A549 (cell line): Measurements from ENCODE around the gene LYPD3. TPM values are rescaled to one million over a fixed set of nuclear protein-coding genes. Genes with fewer than 3 reads are reported as not detected.

Experiments used
- ATAC-seq, 2 experiments: fragments of 200-7000 bp in 1 of 2; fragments of >200 bp in 1 of 2; cut with Nextera tagmentation in 1 of 2; cut with Tn5 transposase in 1 of 2; 3 replicates each; pipeline versions ENCODE4 v1.8.0 to v1.9.1; 2018 to 2020; ENCODE audit warnings: mild to moderate bottlenecking in 1 of 2, moderate library complexity in 1 of 2
- CTCF ChIA-PET: fragments of 300-600 bp; sonication (Branson Sonifier 250); formaldehyde crosslinking; extraction: SDS; loops from one replicate; lab custom pipeline; 2021; ENCODE audit warnings: antibody characterized with exemption, inconsistent platforms; lab: Yijun Ruan, JAX
- POLR2A ChIA-PET: fragments of 350-600 bp; formaldehyde crosslinking; extraction: SDS; loops from one replicate; lab custom pipeline; 2021; ENCODE audit warnings: antibody characterized with exemption, inconsistent platforms; lab: Yijun Ruan, JAX
- DNase-seq, 2 experiments: peaks; one replicate each; pipeline versions ENCODE4 v3.0.0 to v3.0.0-alpha.2; 2011 to 2016; ENCODE audit warnings: low read depth in 1 of 2, low spot score in 1 of 2
- FAIRE-seq: peaks from 2 replicates; lab custom pipeline; 2011; peaks lifted over from hg19 to GRCh38; lab: Jason Lieb, UNC
- H3K27ac ChIP-seq, 2 experiments: fragments of >200 bp; sonication (Bioruptor Twin); formaldehyde crosslinking; 3 replicates each; pipeline ENCODE4 v1.5.1; 2016 to 2017
- H3K4me1 ChIP-seq: fragments of >200 bp; sonication (Bioruptor Twin); formaldehyde crosslinking; 3 replicates; pipeline ENCODE4 v1.6.1; 2016
- H3K4me2 ChIP-seq: fragments of >200 bp; sonication (Bioruptor Twin); formaldehyde crosslinking; 3 replicates; pipeline ENCODE4 v1.6.1; 2016
- H3K4me3 ChIP-seq: fragments of >200 bp; sonication (Bioruptor Twin); formaldehyde crosslinking; 3 replicates; pipeline ENCODE4 v1.5.1; 2016
- H3K9me3 ChIP-seq: fragments of >200 bp; sonication (Bioruptor Twin); formaldehyde crosslinking; 3 replicates; pipeline ENCODE4 v1.6.1; 2016
- CBX8 ChIP-seq: fragments of 200-600 bp; sonication (generic); IDR thresholded peaks from 2 replicates; pipeline ENCODE4 v1.6.1; 2016
- CHD2 ChIP-seq: fragments of 150-350 bp; IDR thresholded peaks from 2 replicates; pipeline ENCODE4 v1.6.1; 2014; ENCODE audit warnings: low read length; ENCODE audit not compliant: partially characterized antibody
- E2F6 ChIP-seq: IDR thresholded peaks from 2 replicates; pipeline ENCODE4 v1.6.1; 2012; ENCODE audit warnings: low read depth, borderline replicate concordance
- FOSB ChIP-seq: fragments of 250-450 bp; sonication (Bioruptor Pico); IDR thresholded peaks from 2 replicates; pipeline ENCODE4 v1.5.0; 2020; ENCODE audit warnings: mild to moderate bottlenecking, moderate library complexity
- FOSL2 ChIP-seq, 2 experiments: fragments of 450-650 bp in 1 of 2; fragments of >200 bp in 1 of 2; sonication (Bioruptor Twin) in 1 of 2; formaldehyde crosslinking; IDR thresholded peaks; 2 replicates each; pipeline versions ENCODE4 v1.5.0 to v1.6.1; 2016 to 2020; ENCODE audit warnings: mild to moderate bottlenecking in 1 of 2, moderate library complexity in 1 of 2
- HDAC2 ChIP-seq: fragments of 200-600 bp; sonication (generic); IDR thresholded peaks from 2 replicates; pipeline ENCODE4 v1.6.1; 2016
- HOXA7 ChIP-seq: fragments of 250-450 bp; sonication (Bioruptor Pico); IDR thresholded peaks from 2 replicates; pipeline ENCODE4 v1.5.0; 2020; ENCODE audit warnings: mild to moderate bottlenecking, moderate library complexity
- HOXB5 ChIP-seq: fragments of 250-450 bp; sonication (Bioruptor Pico); IDR thresholded peaks from 2 replicates; pipeline ENCODE4 v1.5.0; 2020; ENCODE audit warnings: mild to moderate bottlenecking, moderate library complexity
- JUN ChIP-seq, 2 experiments: fragments of >200 bp; sonication (Bioruptor Twin); formaldehyde crosslinking; IDR thresholded peaks; 2 replicates in 1 of 2; 3 replicates in 1 of 2; pipeline ENCODE4 v1.6.1; 2016 to 2017
- KDM5A ChIP-seq: fragments of 200-600 bp; sonication (generic); IDR thresholded peaks from 2 replicates; pipeline ENCODE4 v1.6.1; 2016; ENCODE audit warnings: antibody characterized with exemption, mild to moderate bottlenecking
- MAZ ChIP-seq: fragments of 150-350 bp; IDR thresholded peaks from 2 replicates; pipeline ENCODE4 v1.6.1; 2014; ENCODE audit warnings: antibody characterized with exemption, low read depth, low read length, borderline replicate concordance
- NPAS2 ChIP-seq: fragments of 250-450 bp; sonication (Bioruptor Pico); IDR thresholded peaks from 2 replicates; pipeline ENCODE4 v1.8.0; 2022; ENCODE audit warnings: mild to moderate bottlenecking, moderate library complexity, borderline replicate concordance
- PHF8 ChIP-seq: fragments of 200-600 bp; sonication (generic); IDR thresholded peaks from 2 replicates; pipeline ENCODE4 v1.6.1; 2016; ENCODE audit warnings: low read depth, mild to moderate bottlenecking, antibody characterized with exemption, moderate library complexity, borderline replicate concordance
- POLR2AphosphoS2 ChIP-seq: conservative IDR thresholded peaks from 2 replicates; pipeline ENCODE4 v1.6.1; 2012; ENCODE audit warnings: low read length, improper control_type of control experiment, inconsistent platforms
- RAD21 ChIP-seq, 2 experiments: fragments of >200 bp in 1 of 2; sonication (Bioruptor Twin) in 1 of 2; formaldehyde crosslinking in 1 of 2; IDR thresholded peaks in 1 of 2; conservative IDR thresholded peaks in 1 of 2; 2 replicates in 1 of 2; 3 replicates in 1 of 2; pipeline ENCODE4 v1.6.1; 2012 to 2018; ENCODE audit warnings: inconsistent platforms in 1 of 2
- RCOR1 ChIP-seq: fragments of 150-350 bp; IDR thresholded peaks from 2 replicates; pipeline ENCODE4 v1.6.1; 2014; ENCODE audit warnings: antibody characterized with exemption, low read length, low read depth
- SMC3 ChIP-seq: fragments of >200 bp; sonication (Bioruptor Twin); formaldehyde crosslinking; IDR thresholded peaks from 3 replicates; pipeline ENCODE4 v1.6.1; 2018; ENCODE audit warnings: inconsistent platforms
- ZC3H11A ChIP-seq: fragments of 450-650 bp; IDR thresholded peaks from 2 replicates; pipeline ENCODE4 v1.6.1; 2014; ENCODE audit warnings: antibody characterized with exemption, mild to moderate bottlenecking
- ZFP36 ChIP-seq: fragments of 450-650 bp; IDR thresholded peaks from 2 replicates; pipeline ENCODE4 v1.6.1; 2014; ENCODE audit warnings: borderline replicate concordance; ENCODE audit not compliant: partially characterized antibody
- WGBS: methylation state at CpG from one replicate; pipeline ENCODE4 v1.1.6; 2017; ENCODE audit errors: missing lambda C conversion rate; 5-methylcytosine and 5-hydroxymethylcytosine counted together
- polyA plus RNA-seq, 4 experiments: library from polyadenylated mRNA; depleted of rRNA in 3 of 4; stranded (reverse); fragments of >200 nt; fragmentation: RNase III in 1 of 4; extraction: RNeasy Plus Mini Kit Qiagen cat#74134 plus additional on column Dnase treatment in 1 of 4; gene quantifications; 2 replicates in 3 of 4; 3 replicates in 1 of 4; pipeline ENCODE4 v1.2.3, GENCODE V29; 2011 to 2017
- TF ChIP-seq, protein P1 (sequence below): fragments of >200 bp; sonication (Bioruptor Twin); formaldehyde crosslinking; IDR thresholded peaks from 3 replicates; pipeline ENCODE4 v1.5.1; 2016
- TF ChIP-seq, protein P2 (sequence below): fragments of >200 bp; sonication (Bioruptor Twin); formaldehyde crosslinking; IDR thresholded peaks from 3 replicates; pipeline ENCODE4 v1.6.1; 2016

LYPD3 gene
- polyA plus RNA-seq, 2 of the 4 experiments (the other 2 are of a cell fraction): 0.27 to 0.43 TPM

DNA sequence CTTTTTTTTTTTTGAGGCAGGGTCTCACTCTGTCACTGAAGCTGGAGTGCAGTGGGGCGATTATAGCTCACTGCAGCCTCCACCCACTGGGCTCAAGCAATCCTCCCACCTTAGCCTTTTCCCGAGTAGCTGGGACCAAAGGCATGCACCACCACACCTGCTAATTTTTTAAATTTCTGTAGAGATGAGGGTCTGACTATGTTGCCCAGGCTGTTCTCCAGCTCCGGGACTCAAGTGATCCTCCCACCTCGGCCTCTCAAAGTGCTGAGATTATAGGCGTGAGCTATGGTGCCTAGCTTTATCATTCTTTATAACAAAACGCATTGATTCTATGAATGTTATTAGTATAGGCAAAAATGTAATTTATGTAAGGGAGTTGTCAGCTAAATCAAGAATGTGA is 17.9 kb upstream of the LYPD3 start:
- FAIRE-seq (no peak), DNase-seq (no peak), ATAC-seq (no peak)
- Histone ChIP-seq H3K4me2 (no peak overlapping the region), H3K27ac (no peak overlapping the region), H3K4me1 (no peaks in the 10 kb centered on the region), H3K4me3 (no peak overlapping the region), H3K9me3 (no peaks in the 10 kb centered on the region)
- no peak for TF ChIP-seq SMC3
- no peak for TF ChIP-seq JUN (IDR thresholded peaks at IDR 0.05)
- TF ChIP-seq FOSB (CRISPR knock-in tag): no peak
- TF ChIP-seq MAZ: no peak
- no peak for TF ChIP-seq CHD2
- TF ChIP-seq RAD21 (conservative IDR thresholded peaks at IDR 0.05 in 1 of 2, IDR thresholded peaks at IDR 0.05 in 1 of 2): no peak
- TF ChIP-seq NPAS2 (CRISPR knock-in tag): no peak
- TF ChIP-seq KDM5A: no peak
- 84% methylated on average over 6 of the region's 6 CpGs for WGBS
- POLR2A ChIA-PET: no interaction called here
- CTCF ChIA-PET: interaction anchor here (0.6 to 7.1 kb wide), 5 partner anchors 10 to 476 kb away, joined by 3 to 37 read pairs (median 10); partner anchors contain the start of gene PHLDB3

- WGBS: 76% methylated on average over 4 of the region's 4 CpGs
These were observed 16.8 kb upstream of the LYPD3 start for GRCh38 chr19:43482193-43482592.

DNA sequence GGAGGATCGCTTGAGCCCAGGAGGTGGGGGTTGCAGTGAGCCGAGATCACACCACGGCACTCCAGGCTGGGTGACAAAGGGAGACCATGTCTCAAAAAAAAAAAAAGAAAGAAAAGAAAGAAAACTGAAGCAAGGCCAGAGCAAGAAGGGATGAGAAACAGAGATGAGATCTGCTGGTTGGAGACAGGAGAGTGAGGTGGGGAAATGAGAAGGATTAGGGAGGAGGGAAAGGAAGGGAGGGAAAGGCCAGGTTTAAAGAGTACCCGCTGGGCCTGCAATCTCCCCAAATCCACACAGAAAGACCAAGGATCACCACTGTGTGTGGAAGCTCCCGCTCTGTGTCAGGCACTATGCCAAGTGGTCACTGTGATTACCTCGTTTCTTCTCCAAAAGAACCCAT is 16.3 kb upstream of the LYPD3 start:
- FAIRE-seq: no peak
- POLR2A ChIA-PET: no interaction called here
- 85% methylated on average over 6 of the region's 6 CpGs for WGBS
- DNase-seq: no peak
- CTCF ChIA-PET: interaction anchor here (0.7 to 7.1 kb wide), 5 partner anchors 9 to 39 kb away, joined by 3 to 37 read pairs (median 4); no protein-coding TSS in a partner anchor
- TF ChIP-seq RCOR1 (no peak), ZFP36 (no peak), RAD21 (conservative IDR thresholded peaks at IDR 0.05 in 1 of 2, IDR thresholded peaks at IDR 0.05 in 1 of 2) (no peak), JUN (IDR thresholded peaks at IDR 0.05) (no peak), E2F6 (no peak), MAZ (no peak), ZC3H11A (no peak), NPAS2 (CRISPR knock-in tag) (no peak), FOSL2 (IDR thresholded peaks at IDR 0.05) (no peak), FOSL2 (CRISPR knock-in tag; IDR thresholded peaks at IDR 0.05) (no peak), POLR2AphosphoS2 (no peak), HDAC2 (no peak), HOXB5 (CRISPR knock-in tag) (no peak), FOSB (CRISPR knock-in tag) (no peak), HOXA7 (CRISPR knock-in tag) (no peak)
- TF ChIP-seq, protein P1, sequence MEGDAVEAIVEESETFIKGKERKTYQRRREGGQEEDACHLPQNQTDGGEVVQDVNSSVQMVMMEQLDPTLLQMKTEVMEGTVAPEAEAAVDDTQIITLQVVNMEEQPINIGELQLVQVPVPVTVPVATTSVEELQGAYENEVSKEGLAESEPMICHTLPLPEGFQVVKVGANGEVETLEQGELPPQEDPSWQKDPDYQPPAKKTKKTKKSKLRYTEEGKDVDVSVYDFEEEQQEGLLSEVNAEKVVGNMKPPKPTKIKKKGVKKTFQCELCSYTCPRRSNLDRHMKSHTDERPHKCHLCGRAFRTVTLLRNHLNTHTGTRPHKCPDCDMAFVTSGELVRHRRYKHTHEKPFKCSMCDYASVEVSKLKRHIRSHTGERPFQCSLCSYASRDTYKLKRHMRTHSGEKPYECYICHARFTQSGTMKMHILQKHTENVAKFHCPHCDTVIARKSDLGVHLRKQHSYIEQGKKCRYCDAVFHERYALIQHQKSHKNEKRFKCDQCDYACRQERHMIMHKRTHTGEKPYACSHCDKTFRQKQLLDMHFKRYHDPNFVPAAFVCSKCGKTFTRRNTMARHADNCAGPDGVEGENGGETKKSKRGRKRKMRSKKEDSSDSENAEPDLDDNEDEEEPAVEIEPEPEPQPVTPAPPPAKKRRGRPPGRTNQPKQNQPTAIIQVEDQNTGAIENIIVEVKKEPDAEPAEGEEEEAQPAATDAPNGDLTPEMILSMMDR: no peak
- TF ChIP-seq, protein P2, sequence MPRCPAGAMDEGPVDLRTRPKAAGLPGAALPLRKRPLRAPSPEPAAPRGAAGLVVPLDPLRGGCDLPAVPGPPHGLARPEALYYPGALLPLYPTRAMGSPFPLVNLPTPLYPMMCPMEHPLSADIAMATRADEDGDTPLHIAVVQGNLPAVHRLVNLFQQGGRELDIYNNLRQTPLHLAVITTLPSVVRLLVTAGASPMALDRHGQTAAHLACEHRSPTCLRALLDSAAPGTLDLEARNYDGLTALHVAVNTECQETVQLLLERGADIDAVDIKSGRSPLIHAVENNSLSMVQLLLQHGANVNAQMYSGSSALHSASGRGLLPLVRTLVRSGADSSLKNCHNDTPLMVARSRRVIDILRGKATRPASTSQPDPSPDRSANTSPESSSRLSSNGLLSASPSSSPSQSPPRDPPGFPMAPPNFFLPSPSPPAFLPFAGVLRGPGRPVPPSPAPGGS: no peak
- H3K9me3 ChIP-seq: no peaks in the 10 kb centered on the region
- H3K4me2 ChIP-seq: no peak overlapping the region
- ATAC-seq: no peak
- no peaks in the 10 kb centered on the region for H3K4me1 ChIP-seq
- H3K27ac ChIP-seq: no peak overlapping the region
- H3K4me3 ChIP-seq: no peak overlapping the region

More at GRCh38 chr19:43482193-43482592, 16.8 kb upstream of the LYPD3 start:
- no peak overlapping the region for H3K27ac ChIP-seq
- no peaks in the 10 kb centered on the region for H3K9me3 ChIP-seq
- TF ChIP-seq PHF8 (no peak), FOSB (CRISPR knock-in tag) (no peak), CBX8 (no peak), ZFP36 (no peak)
- DNase-seq (no peak), FAIRE-seq (no peak), ATAC-seq (no peak; a peak in 2 of 6 replicates)
- ChIA-PET CTCF (interaction anchor here (0.7 to 7.1 kb wide), 6 partner anchors 9 to 38 kb away, joined by 3 to 37 read pairs (median 7); no protein-coding TSS in a partner anchor), POLR2A (no interaction called here)
- H3K4me3 ChIP-seq: no peak overlapping the region
- no peak overlapping the region for H3K4me2 ChIP-seq
- no peaks in the 10 kb centered on the region for H3K4me1 ChIP-seq
